ENCODE data around the gene CHST8.

Gene CHST8

DNA sequence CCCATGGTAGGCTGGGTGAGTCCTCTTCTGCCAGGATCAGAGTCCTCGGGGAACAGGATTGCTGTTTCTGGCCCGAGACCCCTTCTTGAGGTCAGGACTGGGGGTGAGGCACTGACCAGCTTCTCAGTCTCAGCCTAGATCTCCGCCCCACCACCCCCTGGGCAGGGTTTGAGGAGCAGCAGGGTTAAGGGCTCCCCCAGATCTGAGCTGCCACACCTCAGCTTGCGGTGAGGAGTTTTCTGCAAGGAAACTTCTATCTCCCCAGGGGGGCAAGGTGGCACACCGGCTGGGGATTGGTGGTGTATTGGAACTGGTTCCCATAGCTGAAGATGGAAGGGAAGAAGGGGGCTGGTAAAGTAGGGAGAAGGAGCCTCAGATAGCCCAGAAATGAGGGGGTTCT, 19.5 kb downstream of the CHST8 start:
- no peaks in the 10 kb centered on the region for H3K79me2 ChIP-seq (ENCODE audit: insufficient read depth, low read length)
- H4K20me1 ChIP-seq (ENCODE audit: insufficient read depth, low read length), result no peaks in the 10 kb centered on the region
- H3K4me1 ChIP-seq (ENCODE audit: insufficient read depth, low read length), result no peaks in the 10 kb centered on the region
- H3K36me3 ChIP-seq (ENCODE audit: insufficient read depth, low read length), result no peaks in the 10 kb centered on the region
- TF ChIP-seq, protein P1, sequence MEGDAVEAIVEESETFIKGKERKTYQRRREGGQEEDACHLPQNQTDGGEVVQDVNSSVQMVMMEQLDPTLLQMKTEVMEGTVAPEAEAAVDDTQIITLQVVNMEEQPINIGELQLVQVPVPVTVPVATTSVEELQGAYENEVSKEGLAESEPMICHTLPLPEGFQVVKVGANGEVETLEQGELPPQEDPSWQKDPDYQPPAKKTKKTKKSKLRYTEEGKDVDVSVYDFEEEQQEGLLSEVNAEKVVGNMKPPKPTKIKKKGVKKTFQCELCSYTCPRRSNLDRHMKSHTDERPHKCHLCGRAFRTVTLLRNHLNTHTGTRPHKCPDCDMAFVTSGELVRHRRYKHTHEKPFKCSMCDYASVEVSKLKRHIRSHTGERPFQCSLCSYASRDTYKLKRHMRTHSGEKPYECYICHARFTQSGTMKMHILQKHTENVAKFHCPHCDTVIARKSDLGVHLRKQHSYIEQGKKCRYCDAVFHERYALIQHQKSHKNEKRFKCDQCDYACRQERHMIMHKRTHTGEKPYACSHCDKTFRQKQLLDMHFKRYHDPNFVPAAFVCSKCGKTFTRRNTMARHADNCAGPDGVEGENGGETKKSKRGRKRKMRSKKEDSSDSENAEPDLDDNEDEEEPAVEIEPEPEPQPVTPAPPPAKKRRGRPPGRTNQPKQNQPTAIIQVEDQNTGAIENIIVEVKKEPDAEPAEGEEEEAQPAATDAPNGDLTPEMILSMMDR (IDR thresholded peaks at IDR 0.05; ENCODE audit: borderline replicate concordance, extremely low read depth, low read length, poor library complexity, severe bottlenecking), result no peak
- no peak for TF ChIP-seq EZH2 (IDR thresholded peaks at IDR 0.05; ENCODE audit: borderline replicate concordance, low read depth, low read length, severe bottlenecking)
- no peak overlapping the region for H3K9ac ChIP-seq (ENCODE audit: low read depth, low read length)
- no peak overlapping the region for H3K27ac ChIP-seq (ENCODE audit: low read length)
- no peaks in the 10 kb centered on the region for H3K9me3 ChIP-seq (ENCODE audit: insufficient read depth, low read length, severe bottlenecking)
- no peak for DNase-seq
- H3K4me2 ChIP-seq (ENCODE audit: insufficient read depth, low read length), result no peak overlapping the region
- ATAC-seq (ENCODE audit: insufficient read depth, low read depth), result no peak
- no peaks in the 10 kb centered on the region for H3K27me3 ChIP-seq (ENCODE audit: insufficient read depth, low read length, poor library complexity)
- H2AFZ ChIP-seq (ENCODE audit: low read depth, low read length), result no peak overlapping the region
- H3K4me3 ChIP-seq (ENCODE audit: low read depth in 1 of 2, low read length in 2 of 2), result no peak overlapping the region

DNA sequence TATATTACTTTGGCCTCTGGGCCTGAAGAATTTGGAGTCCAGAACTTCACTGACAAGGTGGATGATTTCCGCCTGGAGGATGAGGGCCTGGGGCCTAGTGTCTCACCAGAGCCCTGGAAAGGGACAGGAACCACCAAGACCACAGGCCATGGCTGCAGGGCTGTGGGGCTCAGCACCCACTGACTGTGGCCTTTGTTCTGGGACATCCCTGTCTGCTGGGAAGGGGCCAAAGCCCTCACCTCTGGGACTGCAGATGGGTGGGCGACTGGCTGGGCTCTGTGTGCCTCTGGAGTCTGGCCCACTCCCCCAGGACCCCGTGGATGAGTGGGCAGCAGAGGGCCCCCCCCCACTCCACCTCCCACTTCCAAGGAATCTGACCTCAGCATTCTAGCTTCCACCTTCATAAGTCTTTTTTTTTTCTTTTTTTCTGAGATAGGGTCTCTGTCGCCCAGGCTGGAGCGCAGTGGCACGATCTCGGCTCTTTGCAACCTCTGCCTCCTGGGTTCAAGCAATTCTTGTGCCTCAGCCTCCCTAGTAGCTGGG, 20.3 kb downstream of the CHST8 start:
- Histone ChIP-seq H3K79me2 (ENCODE audit: insufficient read depth, low read length) (no peaks in the 10 kb centered on the region), H3K4me1 (ENCODE audit: insufficient read depth, low read length) (no peaks in the 10 kb centered on the region), H3K9me3 (ENCODE audit: insufficient read depth, low read length, severe bottlenecking) (no peaks in the 10 kb centered on the region), H3K4me2 (ENCODE audit: insufficient read depth, low read length) (no peak overlapping the region), H3K36me3 (ENCODE audit: insufficient read depth, low read length) (no peaks in the 10 kb centered on the region), H4K20me1 (ENCODE audit: insufficient read depth, low read length) (no peaks in the 10 kb centered on the region), H3K4me3 (ENCODE audit: low read depth in 1 of 2, low read length in 2 of 2) (no peak overlapping the region), H3K27ac (ENCODE audit: low read length) (no peak overlapping the region), H3K27me3 (ENCODE audit: insufficient read depth, low read length, poor library complexity) (no peaks in the 10 kb centered on the region), H2AFZ (ENCODE audit: low read depth, low read length) (no peak overlapping the region), H3K9ac (ENCODE audit: low read depth, low read length) (no peak overlapping the region)
- no peak for TF ChIP-seq EZH2 (IDR thresholded peaks at IDR 0.05; ENCODE audit: borderline replicate concordance, low read depth, low read length, severe bottlenecking)
- TF ChIP-seq, protein P1 (IDR thresholded peaks at IDR 0.05; ENCODE audit: borderline replicate concordance, extremely low read depth, low read length, poor library complexity, severe bottlenecking), result no peak
- no peak for ATAC-seq (ENCODE audit: insufficient read depth, low read depth)
- DNase-seq, result no peak

DNA sequence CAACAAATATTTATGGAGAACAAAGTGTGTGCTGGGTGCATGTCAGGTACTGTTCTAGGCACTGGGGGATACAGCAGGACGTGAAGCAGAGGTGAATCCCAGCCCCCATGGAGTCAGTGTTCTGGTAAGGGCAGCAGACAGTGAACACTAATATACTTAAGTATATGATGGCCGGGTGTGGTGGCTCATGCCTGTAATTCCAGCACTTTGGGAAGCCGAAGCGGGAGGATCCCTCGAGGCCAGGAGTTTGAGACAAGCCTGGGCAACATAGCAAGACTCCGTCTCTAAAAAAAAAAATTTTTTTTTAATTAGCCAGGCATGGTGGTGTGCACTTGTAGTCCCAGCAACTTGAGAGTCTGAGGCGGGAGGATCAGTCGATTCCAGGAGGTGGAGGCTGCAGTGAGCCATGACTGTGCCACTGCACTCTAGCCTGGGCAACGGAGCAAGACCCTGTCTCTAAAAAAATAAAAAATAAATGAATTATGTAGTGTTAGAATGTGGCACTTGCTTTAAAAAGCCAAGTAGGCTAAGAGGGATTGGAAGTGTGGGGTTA, 22.6 kb downstream of the CHST8 start:
- H3K4me2 ChIP-seq (ENCODE audit: insufficient read depth, low read length), result no peak overlapping the region
- H4K20me1 ChIP-seq (ENCODE audit: insufficient read depth, low read length), result no peaks in the 10 kb centered on the region
- no peak overlapping the region for H3K27ac ChIP-seq (ENCODE audit: low read length)
- ATAC-seq (ENCODE audit: insufficient read depth, low read depth), result no peak
- no peak overlapping the region for H3K9ac ChIP-seq (ENCODE audit: low read depth, low read length)
- no peaks in the 10 kb centered on the region for H3K4me1 ChIP-seq (ENCODE audit: insufficient read depth, low read length)
- DNase-seq, result no peak
- H3K9me3 ChIP-seq (ENCODE audit: insufficient read depth, low read length, severe bottlenecking), result no peaks in the 10 kb centered on the region
- no peaks in the 10 kb centered on the region for H3K27me3 ChIP-seq (ENCODE audit: insufficient read depth, low read length, poor library complexity)
- no peaks in the 10 kb centered on the region for H3K79me2 ChIP-seq (ENCODE audit: insufficient read depth, low read length)
- H3K36me3 ChIP-seq (ENCODE audit: insufficient read depth, low read length), result no peaks in the 10 kb centered on the region
- H2AFZ ChIP-seq (ENCODE audit: low read depth, low read length), result no peak overlapping the region
- TF ChIP-seq, protein P1 (IDR thresholded peaks at IDR 0.05; ENCODE audit: borderline replicate concordance, extremely low read depth, low read length, poor library complexity, severe bottlenecking), result no peak
- TF ChIP-seq EZH2 (IDR thresholded peaks at IDR 0.05; ENCODE audit: borderline replicate concordance, low read depth, low read length, severe bottlenecking), result no peak
- no peak overlapping the region for H3K4me3 ChIP-seq (ENCODE audit: low read depth in 1 of 2, low read length in 2 of 2)
